ENCODE results near the gene KIAA1755.
"Not testable (repeated sequence)": the region's sequence is repeated elsewhere in the genome, so short reads cannot be mapped to it uniquely, and the experiment has no call there.

The KIAA1755 gene

GRCh38 chr20:38262931-38263330 lies 2.4 kb upstream of the KIAA1755 start:
- DNase-seq, result no peak

GRCh38 chr20:38261054-38261390 lies 487 bp upstream of the KIAA1755 start:
- no peak for DNase-seq

DNA sequence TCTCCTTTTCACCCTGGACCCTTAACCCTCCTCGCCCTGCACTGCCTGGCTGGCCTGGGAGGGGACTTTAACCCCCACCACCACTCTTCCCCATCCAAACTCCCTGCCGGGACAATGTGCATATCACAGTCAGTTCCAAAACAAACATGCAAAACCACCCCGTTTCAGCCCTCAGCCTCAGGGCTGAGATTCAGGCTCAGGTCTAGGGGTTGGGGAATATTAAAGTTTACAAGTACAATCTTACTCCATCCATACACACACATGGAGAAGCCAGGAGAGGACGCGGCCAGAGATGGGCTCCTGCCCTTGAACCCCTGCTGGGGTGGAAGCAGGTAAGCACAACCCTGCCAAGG lies 534 bp downstream of the KIAA1755 start:
- DNase-seq, result no peak

GRCh38 chr20:38258545-38259215 lies 1.9 kb downstream of the KIAA1755 start:
- DNase-seq, result no peak

GRCh38 chr20:38256966-38257365 lies 3.6 kb downstream of the KIAA1755 start:
- no peak for DNase-seq

- DNase-seq, result no peak
These were observed 4.5 kb downstream of the KIAA1755 start for GRCh38 chr20:38256021-38256420.

DNA sequence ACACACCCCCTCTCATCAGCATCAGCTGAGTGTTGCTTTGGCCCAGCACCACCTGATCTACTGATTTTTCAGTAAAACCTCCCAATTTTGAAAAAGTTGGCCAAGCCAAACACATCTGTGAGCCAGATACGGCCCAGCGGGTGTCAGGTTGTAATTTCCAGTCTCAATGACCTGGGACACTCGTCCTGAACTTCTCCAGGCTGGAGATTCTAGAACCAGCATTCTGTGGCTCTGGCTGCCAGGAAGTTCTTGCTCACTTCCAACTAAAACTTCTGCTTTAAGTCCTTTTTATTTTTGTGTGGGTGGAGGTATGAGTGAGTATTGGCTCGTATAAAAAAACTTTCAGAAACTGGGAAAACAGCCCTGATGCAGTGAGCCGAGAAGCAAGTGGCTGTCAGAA lies 5.1 kb downstream of the KIAA1755 start:
- DNase-seq, result no peak

- DNase-seq, result not testable (repeated sequence)
These were observed 5.9 kb downstream of the KIAA1755 start for GRCh38 chr20:38254621-38255020.

DNA sequence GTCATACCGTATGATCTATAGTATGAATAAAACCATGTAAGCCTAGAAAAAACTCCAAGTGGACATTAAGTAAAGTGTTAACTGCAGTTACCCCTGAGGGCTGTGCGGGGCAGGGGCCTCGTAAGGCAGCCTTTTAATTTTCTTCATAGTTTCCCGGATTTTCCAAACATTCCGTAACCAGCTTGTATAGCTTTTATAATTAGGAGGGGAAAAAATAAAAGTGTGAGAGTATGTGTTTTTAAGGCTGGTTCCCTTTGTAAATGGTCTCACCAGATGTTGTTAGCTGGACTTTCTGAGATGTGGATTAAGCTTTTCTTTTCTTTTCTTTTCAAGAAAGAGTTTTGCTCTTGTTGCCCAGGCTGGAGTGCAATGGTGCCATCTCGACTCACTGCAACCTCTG lies 7.0 kb downstream of the KIAA1755 start:
- no peak for DNase-seq

DNA sequence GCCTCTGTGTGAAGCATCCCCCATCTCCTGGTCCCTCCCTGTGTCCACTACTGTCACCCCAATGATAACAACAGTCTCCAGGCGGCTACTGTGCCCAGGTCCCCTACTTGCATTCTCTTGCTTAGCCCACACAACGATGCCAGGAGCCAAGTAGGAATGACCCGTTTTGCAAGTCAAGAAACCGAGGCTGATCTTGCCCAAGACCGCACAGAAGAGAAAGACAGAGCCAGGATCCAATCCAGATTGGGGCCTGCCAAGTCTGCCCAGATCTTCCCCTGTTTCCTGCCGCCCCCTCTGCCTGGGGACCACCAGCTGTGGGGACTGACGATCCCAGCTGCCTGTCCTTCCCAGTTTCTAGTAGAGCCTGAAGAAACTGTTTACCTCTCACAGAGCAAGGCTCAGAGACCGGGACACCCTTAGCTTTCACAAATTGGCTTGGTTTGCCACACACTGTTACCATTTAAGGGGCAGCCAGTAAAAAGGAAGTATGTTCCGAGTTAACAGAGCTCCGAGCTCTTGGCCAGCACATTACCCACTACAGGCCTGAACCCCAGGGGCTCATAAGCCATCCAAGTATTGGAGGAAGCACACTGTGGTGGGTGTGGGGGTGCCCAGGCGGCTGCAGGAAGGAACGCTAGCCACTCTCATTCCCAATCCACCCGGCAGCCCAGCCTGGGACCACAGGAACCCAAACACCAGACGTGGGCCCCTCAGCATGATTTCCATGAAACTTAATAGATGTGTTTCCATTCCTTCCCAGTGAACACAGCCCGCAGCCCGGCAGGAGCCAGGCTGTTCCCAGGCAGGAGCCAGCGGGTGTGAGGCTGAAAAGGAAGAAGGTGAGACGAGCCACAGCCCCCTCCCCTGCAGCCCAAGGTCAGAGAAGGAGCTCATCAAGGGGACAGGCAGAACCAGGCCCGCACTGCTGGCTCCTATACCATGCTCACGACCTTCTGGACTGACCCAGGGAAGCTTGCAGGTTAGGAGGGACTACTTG lies 7.9 kb downstream of the KIAA1755 start:
- no peak for DNase-seq

DNA sequence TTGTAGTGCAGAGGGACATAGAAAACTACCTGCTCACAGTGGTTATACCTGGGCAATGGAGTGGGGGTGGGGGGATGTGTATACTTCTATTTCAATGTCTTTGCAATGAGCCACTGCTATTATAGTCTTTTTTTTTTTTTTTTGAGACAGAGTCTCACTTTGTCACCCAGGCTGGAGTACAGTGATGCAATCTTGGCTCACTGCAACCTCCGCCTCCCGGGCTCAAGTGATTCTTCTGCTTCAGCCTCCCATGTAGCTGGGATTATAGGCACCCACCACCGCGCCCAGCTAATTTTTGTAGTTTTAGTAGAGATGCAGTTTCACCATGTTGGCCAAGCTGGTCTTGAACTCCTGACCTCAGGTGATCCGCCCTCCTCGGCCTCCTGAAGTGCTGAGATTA lies 9.1 kb downstream of the KIAA1755 start:
- DNase-seq, result not testable (repeated sequence)

DNA sequence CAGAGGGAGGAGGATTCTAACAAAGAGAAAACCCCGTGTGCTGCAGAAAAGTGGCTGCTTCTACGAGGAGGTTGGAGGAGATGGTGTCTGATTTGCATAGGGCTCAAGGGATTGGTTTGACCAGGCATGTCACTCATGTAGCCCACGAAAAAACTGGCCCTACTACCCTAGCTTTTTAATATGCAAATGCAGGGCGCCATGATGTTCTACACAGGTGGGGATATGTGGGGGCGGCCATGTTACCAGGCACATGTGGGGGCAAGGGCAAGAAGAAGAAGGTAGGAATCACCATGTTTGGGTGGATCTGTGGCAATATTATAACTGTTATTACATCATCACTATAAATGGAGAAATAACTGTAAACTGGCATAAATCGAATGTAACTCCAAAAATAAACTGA lies 9.9 kb downstream of the KIAA1755 start:
- no peak for DNase-seq

GRCh38 chr20:38249536-38250310 lies 10.8 kb downstream of the KIAA1755 start:
- no peak for DNase-seq

DNA sequence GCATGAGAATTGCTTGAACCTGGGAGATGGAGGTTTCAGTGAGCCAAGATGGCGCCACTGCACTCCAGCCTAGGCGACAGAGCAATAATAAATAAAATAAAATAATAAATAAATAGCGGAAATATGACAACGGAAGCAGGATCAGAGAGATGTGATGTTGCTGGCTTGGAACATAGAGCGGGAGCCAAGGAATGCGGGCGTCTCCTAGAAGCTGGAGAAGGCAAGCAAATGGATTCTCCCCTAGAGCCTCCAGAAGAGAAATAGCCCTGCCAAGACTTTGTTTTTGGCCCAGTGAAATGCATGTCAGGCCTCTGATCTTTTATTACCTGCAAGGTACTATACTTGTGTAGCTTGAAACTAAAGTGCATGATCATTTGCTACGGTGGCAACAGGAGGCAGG lies 12.4 kb downstream of the KIAA1755 start:
- no peak for DNase-seq

GRCh38 chr20:38247725-38248124 lies 12.8 kb downstream of the KIAA1755 start:
- not testable (repeated sequence) for DNase-seq

DNA sequence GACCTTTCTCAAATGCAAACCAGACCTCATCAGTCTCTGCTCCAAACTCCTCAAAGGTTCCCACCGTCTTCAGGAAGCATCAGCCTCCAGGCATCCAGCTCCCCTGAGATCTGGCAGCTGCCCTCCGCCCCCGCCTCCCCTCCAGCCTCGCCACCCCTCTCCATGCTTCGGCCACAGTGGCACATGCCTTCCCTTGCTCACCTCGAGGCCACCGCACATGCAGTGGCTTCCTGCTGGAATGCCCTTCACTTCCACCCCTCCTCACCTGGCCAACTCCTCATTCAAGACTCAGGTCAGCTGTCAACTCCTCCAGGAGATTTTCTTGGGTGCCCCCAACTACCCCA lies 13.4 kb downstream of the KIAA1755 start:
- DNase-seq, result no peak

DNA sequence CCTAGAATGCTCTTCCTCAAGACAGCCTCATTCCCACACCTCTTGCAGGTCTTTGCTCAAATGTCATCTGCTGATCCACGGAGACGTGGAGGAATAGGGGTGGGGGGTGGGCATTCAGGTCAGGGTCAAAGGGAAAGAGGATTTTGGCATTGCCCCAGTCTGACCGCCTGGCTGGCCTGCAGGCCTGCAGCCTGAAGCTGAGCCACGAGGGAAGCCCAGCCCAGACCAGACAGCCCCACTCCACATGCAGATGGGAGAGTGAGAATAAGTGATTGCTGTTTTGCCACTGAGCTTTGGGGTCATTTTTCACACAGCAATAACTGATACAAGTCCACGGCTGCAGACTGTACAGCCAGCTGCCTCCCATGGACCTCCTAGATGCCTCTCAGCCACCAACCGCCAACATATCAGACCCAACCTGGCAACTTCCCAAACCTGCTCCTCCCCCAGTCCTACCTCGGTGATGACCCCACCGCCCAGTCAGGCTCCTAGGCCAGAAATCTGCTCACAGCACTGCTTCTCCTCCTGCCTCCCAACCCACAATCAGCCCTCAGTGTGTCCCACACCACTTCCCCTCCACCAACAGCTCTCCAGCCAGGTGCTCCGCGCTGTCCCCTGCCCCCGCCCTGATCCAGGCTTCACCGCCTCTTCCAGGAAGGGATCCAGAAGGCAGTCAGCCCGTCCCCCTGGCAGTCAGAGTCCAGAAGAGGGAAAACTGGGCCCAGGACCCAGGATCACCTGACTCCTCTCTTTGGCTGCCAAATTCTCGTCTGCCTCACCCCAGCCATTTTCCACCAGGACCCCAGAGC lies 14.0 kb downstream of the KIAA1755 start:
- DNase-seq, result no peak

DNA sequence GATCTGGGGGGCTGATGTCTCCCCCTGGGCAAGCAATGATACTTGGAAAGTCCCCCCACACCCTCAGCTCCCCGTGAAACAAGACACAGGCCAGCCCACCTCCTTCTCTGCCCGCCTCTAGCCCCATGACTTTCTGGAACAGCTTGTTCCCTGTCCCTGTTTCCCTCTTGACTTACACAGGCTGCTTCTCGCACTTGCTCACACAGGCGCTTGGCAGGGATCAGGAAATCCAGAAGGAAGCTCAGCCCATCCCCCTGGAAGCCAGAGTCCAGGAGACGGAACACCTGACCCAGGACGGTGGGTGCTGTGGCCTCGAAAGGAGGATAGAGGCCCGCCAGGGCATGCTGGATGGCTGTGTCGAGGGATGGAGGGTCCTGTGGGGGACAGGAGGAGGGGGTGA lies 14.8 kb downstream of the KIAA1755 start:
- no peak for DNase-seq

DNA sequence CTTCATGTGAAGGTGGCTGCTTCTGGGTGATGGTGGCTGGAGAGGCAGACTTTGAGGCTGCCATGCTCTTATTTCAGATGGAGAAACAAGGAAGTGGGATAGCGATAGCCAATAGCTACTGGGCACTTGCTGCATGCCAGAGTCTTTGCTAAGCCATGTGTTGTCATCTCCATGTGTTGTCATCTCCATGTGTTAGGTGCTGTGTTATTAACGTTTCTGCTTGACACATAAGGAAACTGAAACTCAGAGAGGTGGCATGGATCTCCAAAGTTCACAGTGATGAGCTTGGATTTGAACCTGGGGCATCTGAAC lies 16.9 kb downstream of the KIAA1755 start:
- no peak for DNase-seq

DNA sequence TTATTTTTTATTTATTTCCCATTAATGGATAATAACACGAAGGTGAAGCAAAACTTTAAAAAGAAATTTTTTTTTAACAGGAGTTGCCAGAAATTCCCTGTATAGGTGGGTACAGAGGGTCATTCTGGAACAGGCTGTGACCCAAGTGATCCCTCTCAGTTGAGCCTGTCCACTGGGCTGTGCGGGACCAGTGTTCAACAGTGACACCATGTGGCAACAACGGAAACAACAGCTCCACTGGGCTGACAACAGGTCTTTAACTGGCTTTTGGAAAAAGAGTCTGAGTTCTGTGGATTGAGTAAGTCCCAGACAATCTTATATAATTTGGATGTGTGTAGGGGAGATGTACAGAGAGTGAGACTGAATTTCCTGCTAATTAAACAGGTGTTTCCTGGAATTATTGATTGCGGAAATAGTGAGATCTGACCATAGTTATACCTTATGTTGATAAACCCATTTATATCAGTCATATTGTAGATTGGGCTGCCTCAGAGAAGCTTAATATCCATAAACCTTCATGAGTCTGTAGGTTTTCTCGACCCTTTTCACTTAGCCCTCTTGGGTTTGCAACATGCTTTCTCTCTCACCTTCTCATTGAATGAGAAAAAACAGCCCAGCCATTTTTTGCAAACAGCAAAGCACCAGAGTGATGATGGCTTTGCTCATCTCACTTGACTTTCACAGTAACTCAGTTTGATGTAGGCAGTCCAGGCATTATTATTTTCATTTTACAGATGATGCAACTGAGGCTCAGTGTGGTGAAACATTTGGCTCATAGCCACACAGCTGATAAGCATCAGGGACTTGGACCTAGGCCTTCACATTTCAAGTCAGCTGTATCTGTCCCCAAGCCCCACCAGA lies 17.5 kb downstream of the KIAA1755 start:
- peak; percentile 53 for DNase-seq

- no peak for DNase-seq
These were observed 19.3 kb downstream of the KIAA1755 start for GRCh38 chr20:38241201-38241600.

- DNase-seq, result no peak
These were observed 21.1 kb downstream of the KIAA1755 start for GRCh38 chr20:38239441-38239840.
